Measurements from ENCODE around the gene TBC1D22A. TPM values are rescaled to one million over a fixed set of nuclear protein-coding genes. Genes with fewer than 3 reads are reported as not detected.

The TBC1D22A gene
- polyA plus RNA-seq, 1 experiment: 19.8 TPM

DNA sequence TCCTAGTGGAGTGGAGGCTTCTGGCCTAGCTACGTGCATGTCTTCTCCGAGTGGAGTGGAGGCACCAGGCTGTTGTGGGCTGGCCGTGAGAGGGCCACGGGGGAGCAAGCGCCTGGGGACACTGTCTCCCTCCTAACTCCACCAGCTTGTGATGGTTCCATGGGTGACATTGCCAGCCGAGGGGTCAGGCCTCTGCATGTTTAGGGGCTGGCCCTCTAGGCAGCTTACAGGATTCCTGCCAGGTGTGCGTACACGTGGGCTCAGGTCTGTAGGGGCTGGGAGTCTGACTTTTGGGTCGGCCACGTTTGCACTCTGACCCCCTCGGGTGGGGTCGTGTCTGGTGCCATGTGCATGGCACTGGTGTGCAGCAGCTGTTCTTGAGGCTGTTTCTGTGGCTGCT lies 31.6 kb downstream of the TBC1D22A start:
- TF ChIP-seq, protein P1, sequence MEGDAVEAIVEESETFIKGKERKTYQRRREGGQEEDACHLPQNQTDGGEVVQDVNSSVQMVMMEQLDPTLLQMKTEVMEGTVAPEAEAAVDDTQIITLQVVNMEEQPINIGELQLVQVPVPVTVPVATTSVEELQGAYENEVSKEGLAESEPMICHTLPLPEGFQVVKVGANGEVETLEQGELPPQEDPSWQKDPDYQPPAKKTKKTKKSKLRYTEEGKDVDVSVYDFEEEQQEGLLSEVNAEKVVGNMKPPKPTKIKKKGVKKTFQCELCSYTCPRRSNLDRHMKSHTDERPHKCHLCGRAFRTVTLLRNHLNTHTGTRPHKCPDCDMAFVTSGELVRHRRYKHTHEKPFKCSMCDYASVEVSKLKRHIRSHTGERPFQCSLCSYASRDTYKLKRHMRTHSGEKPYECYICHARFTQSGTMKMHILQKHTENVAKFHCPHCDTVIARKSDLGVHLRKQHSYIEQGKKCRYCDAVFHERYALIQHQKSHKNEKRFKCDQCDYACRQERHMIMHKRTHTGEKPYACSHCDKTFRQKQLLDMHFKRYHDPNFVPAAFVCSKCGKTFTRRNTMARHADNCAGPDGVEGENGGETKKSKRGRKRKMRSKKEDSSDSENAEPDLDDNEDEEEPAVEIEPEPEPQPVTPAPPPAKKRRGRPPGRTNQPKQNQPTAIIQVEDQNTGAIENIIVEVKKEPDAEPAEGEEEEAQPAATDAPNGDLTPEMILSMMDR (IDR thresholded peaks at IDR 0.05; ENCODE audit: low read depth, low read length): no peak
- no peak for DNase-seq (ENCODE audit: low read depth, low spot score)
- ChIA-PET CTCF (interaction anchor here (1.4 to 2.2 kb wide), 2 partner anchors 9 to 35 kb away, joined by 6 to 13 read pairs; no protein-coding TSS in a partner anchor), POLR2A (no interaction called here)
- Histone ChIP-seq H3K9me3 (ENCODE audit: control insufficient read depth, insufficient read depth, low read length) (no peaks in the 10 kb centered on the region; the same call in 1 of the 2 replicates), H3K27me3 (ENCODE audit: control insufficient read depth, insufficient read depth, low read length) (no peaks in the 10 kb centered on the region), H3K4me3 (ENCODE audit: low read depth, low read length) (no peak overlapping the region), H3K27ac (ENCODE audit: low read depth, low read length) (no peak overlapping the region)

DNA sequence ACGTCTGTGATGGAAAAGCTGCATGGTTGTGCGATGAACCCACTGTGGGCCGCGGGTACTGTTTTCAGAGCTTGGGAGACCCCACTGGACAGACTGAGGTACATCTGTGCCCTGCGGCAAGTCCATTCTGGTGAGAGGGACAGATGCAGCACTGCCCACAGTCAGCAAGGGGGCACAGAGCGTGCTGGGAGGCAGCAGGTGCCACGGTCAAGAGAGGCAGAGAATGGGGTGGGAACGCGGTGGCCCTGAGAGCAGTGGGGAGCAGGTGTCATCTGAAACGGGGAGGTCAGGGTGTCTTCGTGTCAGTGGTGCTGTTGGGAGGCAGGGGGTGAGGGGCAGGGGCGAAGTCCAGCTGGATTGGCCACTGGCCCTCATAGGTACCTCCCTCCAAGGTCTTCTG lies 32.0 kb downstream of the TBC1D22A start:
- no peak overlapping the region for H3K27ac ChIP-seq (ENCODE audit: low read depth, low read length)
- no peaks in the 10 kb centered on the region; the same call in 1 of the 2 replicates for H3K9me3 ChIP-seq (ENCODE audit: control insufficient read depth, insufficient read depth, low read length)
- H3K27me3 ChIP-seq (ENCODE audit: control insufficient read depth, insufficient read depth, low read length): no peaks in the 10 kb centered on the region
- no peak for DNase-seq (ENCODE audit: low read depth, low spot score)
- CTCF ChIA-PET: interaction anchor here (2.2 kb wide), 1 partner anchor 9 kb away, joined by 13 read pairs; no protein-coding TSS in a partner anchor
- H3K4me3 ChIP-seq (ENCODE audit: low read depth, low read length): no peak overlapping the region
- TF ChIP-seq, protein P1 (IDR thresholded peaks at IDR 0.05; ENCODE audit: low read depth, low read length): no peak
- POLR2A ChIA-PET: no interaction called here

DNA sequence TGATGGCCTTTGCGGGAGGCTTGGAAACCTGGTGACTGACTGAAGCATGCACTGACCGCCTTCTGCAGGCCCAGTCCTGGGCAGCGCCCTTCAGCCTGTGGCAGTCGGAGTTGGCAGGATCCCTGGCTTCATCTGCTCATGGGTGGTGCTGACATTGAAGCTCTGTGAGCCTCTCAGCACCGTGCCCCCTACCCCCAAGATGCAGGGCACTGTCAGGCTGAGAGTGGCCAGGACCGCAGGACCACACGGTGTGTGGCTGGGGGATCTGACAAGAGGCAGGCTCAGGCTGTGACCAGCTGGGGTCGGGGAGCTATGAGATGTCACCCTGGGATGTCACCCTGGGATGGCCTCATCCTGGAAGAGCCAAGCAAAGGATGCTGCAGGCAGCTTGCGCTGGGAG lies 32.7 kb downstream of the TBC1D22A start:
- CTCF ChIA-PET: interaction anchor here (2.2 kb wide), 1 partner anchor 8 kb away, joined by 13 read pairs; no protein-coding TSS in a partner anchor
- Histone ChIP-seq H3K27ac (ENCODE audit: low read depth, low read length) (no peak overlapping the region), H3K4me3 (ENCODE audit: low read depth, low read length) (no peak overlapping the region), H3K27me3 (ENCODE audit: control insufficient read depth, insufficient read depth, low read length) (no peaks in the 10 kb centered on the region), H3K9me3 (ENCODE audit: control insufficient read depth, insufficient read depth, low read length) (no peaks in the 10 kb centered on the region; the same call in 1 of the 2 replicates)
- POLR2A ChIA-PET: no interaction called here
- TF ChIP-seq, protein P1 (IDR thresholded peaks at IDR 0.05; ENCODE audit: low read depth, low read length): no peak
- no peak for DNase-seq (ENCODE audit: low read depth, low spot score)

DNA sequence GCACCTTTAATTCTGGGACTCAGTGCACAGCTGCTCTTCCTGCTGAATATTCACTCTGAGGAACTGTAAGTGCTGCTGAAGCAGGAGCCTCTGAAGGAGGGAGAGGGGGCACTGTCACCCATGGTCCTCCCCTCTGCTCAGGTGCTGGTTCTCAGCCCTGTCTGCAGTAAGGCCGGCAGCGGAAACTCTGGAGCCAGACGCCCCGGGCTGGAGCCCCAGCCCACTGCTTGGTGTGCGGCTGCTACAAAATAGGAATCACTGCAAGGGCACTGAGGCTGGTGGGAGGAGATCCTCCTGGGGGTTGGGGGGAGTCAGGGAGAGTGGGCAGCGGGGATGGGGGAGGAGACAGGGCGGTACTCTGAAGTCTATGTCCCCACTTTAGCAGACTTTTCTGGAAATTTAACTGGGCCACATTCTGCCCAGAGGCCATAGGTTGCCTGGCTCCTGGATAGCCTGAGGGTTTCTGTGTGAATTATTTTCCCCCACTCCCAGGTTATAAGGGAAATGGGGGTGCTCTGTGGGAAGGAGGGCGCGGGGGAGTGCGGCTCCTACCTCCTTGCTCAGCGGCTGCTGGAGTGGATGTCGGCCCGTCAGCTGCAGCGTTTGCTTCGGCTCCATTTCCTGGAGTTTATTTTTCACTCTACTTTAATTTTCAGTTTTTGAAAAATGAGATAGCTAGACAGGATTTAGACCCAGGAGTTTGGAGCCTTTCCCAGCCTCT lies 33.6 kb downstream of the TBC1D22A start:
- no peak overlapping the region for H3K27ac ChIP-seq (ENCODE audit: low read depth, low read length)
- CTCF ChIA-PET: no interaction called here
- no peaks in the 10 kb centered on the region for H3K27me3 ChIP-seq (ENCODE audit: control insufficient read depth, insufficient read depth, low read length)
- POLR2A ChIA-PET: no interaction called here
- H3K4me3 ChIP-seq (ENCODE audit: low read depth, low read length): no peak overlapping the region
- no peaks in the 10 kb centered on the region; the same call in 1 of the 2 replicates for H3K9me3 ChIP-seq (ENCODE audit: control insufficient read depth, insufficient read depth, low read length)
- TF ChIP-seq, protein P1 (IDR thresholded peaks at IDR 0.05; ENCODE audit: low read depth, low read length): no peak
- DNase-seq (ENCODE audit: low read depth, low spot score): no peak

DNA sequence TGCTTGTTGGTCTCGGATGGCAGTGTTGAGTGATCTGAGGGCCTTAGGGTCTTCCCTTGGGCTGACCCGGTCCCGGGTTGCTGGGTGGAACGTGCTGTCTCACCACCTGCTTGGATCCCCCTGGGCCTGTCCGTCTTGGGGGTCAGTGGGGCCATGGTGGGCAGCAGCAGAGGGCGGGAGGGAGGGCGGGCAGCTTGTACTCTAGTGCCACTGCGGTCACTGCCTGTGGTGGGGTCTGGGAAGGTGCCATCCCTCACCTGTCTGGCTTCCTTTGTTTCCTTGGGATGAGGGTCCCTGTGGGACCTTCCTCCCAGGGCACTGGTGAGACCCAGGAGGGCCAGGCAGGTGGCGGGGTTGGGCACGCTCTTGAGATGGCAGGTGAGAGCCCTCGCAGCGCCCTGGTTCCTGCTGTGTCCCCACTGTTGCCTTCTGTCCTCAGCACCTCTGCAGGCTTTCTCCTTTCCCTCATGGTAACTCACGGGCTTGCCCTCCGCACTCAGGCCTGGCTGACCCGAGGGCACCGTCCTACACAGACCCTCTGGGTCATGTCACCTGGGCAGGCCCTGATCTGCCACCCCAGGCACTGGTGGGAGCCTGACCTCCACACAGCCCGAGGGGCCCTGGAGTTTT lies 34.2 kb downstream of the TBC1D22A start:
- no peak overlapping the region for H3K4me3 ChIP-seq (ENCODE audit: low read depth, low read length)
- H3K9me3 ChIP-seq (ENCODE audit: control insufficient read depth, insufficient read depth, low read length): no peaks in the 10 kb centered on the region; the same call in 1 of the 2 replicates
- no peaks in the 10 kb centered on the region for H3K27me3 ChIP-seq (ENCODE audit: control insufficient read depth, insufficient read depth, low read length)
- ChIA-PET CTCF (interaction anchor here (0.6 to 2.4 kb wide), 4 partner anchors 9 to 233 kb away, joined by 3 to 15 read pairs (median 6); no protein-coding TSS in a partner anchor), POLR2A (no interaction called here)
- no peak overlapping the region for H3K27ac ChIP-seq (ENCODE audit: low read depth, low read length)
- no peak for DNase-seq (ENCODE audit: low read depth, low spot score)
- TF ChIP-seq, protein P1 (IDR thresholded peaks at IDR 0.05; ENCODE audit: low read depth, low read length): no peak

All from AG04450 (cell line).